NCI-H2227 (cell line): ENCODE results near the gene KRT38.
A peak's percentile ranks its signal among the peaks of the same experiment; 100 is the strongest.
"Not testable (repeated sequence)": the region's sequence is repeated elsewhere in the genome, so short reads cannot be mapped to it uniquely, and the experiment has no call there.

Experiments used
- DNase-seq: peaks from one replicate; lab custom pipeline; 2025; ENCODE audit not compliant: unreplicated experiment; lab: John Stamatoyannopoulos, UW

Gene KRT38

DNA sequence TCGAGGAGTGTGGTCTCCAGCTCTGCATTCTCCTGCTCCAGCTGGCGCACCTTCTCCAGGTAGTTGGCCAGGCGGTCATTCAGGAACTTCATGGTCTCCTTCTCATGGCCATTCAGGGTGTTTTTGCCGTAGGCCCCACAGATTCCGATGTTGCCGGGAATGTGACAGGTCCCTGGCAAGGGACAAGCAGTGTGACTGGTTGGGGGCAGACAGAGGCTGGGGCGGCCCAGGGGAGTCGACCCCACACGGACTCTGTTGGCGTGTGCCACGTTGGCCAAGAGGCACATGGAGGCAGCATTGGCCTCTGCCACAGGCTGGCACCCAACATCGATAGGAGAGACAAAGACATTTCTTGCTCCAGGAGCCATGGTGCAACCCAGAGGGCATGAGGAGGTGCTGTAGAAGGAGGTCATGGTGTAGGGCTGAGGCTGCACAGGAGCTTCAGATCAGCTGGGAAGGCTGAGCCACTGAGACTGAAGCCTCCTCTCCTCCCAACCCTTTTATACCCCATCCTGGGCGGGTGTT lies 16.6 kb downstream of the KRT38 start, which contains the start of gene KRT37:
Gene KRT37 (minus strand): TSS at position 475 of the 525 bp plus-strand sequence. CDS start 62 bp downstream, at position 413.
- DNase-seq = no peak

DNA sequence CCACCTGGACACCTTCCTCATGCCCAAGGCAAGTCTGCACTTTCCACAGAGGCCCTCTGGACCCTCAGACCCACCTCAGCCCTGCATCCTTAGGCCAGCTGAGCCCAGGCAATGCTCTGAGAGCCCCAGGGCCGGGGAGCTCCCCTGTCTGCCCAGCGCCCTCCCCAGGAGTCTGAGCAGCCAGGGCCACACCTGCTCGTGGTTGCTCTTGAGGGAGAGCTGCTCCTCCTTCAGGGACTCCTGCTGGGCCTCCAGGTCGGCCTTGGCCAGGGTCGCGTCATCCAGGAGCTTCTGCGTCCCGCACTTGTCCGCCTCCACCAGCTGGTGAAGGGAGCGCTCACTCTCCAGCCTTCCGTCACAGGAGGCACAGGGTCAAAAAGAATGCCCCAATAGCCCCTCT lies 18.2 kb downstream of the KRT38 start:
- not testable (repeated sequence) for DNase-seq

DNA sequence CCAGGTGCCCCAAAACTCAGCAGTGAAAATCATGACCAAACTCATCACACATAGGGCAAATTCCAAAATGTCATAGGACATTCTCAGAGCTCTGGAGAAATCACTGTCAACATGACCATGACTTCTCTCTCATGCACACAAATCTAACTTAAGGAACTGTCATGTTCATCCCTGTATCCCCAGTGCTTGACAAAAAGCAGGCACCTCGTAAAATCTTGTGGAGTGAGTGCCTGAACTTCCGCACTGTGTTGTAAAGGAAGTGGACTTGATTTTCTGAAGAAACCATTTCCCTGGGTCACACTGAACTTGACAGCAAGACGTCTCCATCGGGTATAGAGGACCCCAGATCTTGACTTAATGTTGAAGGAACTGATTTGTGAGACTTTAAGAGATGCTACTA lies 19.2 kb downstream of the KRT38 start:
- no peak for DNase-seq

DNA sequence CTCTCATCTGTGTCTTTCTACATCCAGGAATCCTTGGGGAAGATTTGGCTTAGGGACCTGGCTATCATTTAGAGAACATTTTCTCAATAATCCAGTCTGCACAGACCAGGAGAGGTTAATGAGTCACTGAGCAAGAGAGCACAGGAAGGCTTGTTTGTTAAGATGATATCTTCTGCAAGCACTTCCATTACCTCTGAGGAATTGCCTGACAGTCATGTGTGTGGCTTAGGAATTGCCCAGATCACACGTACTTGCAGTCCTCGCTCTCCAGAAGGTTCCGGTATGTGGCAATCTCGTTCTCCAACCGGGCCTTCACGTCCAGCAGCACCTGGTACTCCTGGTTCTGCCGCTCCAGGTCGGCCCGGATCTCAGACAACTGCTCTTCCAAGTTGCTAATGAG lies 19.7 kb downstream of the KRT38 start:
- DNase-seq = no peak

DNA sequence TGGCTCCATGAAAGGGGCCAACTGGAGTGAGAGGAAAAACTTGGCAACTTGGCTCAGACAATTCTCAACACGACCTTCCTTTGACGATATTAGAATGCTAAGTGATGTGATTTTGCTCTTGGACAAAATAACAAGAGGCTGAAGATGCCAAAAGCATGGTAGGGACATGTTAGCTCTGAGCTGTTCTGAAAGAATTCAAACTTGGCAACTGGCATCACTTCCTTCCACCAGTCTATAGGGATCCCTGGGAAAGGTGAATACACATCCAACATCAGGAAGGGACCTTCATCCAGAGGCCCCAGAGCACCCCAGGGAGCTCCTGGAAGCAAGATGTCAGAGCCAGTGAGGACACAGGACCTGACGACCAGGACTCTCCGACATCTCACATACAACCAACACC lies 20.6 kb downstream of the KRT38 start:
- no peak for DNase-seq

DNA sequence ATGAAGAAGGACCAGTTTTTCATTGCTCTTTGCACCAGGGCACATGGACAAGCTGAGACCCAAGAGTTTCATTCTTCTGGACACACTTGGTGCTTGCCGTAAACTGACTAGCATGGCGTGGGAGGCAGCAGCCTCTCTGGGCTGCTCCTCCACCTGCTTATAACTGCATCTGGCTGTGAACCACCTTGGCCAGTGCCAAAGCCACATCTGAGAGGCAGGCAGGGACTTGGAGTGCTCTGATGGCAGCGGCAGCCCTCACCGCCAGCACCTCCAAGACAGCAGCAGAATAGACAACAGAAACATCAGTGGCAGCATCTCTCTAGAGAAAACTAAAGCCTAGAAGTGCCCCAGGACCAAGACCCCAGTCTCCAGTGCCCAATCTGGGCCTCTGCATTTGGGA lies 21.1 kb downstream of the KRT38 start:
- no peak for DNase-seq

DNA sequence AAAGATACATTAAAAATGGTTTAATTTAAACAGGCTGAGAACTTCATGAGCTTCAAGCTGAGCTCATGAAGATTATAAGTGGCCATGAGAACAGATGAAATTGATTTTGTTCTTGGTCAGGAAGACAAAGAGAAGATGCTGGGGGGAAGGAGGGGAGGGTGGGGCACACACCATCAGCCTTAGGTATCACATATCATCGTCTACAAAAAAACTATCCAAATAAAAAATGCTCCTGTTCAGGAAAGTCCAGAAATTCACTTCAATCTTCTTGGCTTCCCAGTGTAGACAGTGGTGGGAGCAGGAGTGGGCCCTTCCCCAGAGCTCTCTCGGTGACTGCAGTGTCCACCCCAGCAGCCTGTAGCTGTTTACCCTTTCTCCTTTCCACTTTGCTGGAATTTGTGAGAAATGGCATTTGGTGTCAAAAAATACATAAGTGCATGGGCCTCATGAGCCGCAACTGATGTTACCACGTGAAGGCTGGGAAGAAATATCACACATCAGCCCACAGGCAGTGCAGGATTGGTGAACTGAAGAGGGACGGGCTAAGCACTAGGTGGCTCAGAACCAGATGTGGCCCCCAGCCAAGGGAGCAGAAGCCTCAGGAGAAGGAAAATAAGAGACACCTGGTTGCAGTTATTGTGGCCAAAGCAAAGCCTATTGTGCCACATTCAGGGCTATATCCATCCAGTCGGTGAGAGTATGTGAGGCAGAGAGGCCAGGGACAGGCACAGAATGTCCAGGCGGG lies 22.5 kb downstream of the KRT38 start:
- no peak for DNase-seq

DNA sequence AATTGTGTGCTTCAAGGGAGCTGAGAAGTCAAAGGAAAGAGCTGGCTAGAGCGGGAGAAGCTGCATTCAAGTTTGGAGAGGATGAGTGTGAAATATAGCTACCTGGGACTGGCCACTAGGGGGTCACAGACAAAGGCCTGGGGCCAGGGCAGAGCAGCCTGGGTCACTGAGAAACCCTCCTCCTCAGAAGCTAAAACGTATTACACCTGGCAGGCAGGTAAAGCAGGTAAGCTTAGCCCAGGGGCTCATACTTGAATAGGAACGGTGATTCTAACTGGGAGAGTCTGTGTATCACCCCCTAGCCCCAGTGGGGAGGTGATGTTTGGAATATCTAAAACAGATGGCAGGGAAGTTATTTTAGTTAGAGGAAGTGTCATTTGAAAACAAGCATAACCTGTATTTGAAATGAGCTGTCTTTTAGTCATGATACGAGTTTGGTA lies 23.2 kb downstream of the KRT38 start:
- DNase-seq = no peak

DNA sequence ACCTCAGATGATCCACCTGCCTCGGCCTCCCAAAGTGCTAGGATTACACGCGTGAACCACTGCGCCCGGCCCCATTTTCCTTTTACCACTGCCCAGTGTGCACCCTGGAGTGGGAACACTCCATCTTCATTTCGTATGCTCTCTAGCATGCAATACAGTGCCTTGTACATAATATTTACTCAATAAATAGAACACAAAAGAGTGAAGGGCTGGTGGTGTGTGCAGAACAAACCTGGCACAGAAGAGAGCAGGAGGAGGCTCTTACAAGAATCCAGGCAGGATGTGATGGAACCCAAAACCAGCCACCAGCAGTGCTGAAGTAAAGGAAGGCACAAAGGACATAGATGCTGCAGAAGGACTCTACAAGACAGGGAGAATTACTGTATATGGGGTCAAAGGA lies 23.7 kb downstream of the KRT38 start:
- DNase-seq = no peak

DNA sequence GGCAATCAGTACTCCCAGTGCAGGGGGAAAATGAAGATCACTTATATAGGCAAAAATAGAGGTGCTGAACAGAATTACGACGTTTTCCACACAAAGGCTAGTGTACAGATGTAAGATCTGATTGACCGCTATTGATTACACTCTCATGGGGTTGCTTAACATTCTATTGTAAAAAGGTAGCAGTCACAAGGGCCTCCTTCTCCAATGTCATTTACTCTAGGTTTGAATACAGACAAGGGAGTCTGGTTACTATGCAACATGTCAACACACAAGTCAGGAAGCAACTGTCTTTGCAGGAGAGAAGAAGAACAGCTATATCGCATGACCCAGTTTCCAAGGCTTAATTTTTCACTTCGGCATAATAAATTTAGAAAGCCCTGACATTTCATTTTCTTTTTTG lies 24.3 kb downstream of the KRT38 start:
- DNase-seq = no peak

DNA sequence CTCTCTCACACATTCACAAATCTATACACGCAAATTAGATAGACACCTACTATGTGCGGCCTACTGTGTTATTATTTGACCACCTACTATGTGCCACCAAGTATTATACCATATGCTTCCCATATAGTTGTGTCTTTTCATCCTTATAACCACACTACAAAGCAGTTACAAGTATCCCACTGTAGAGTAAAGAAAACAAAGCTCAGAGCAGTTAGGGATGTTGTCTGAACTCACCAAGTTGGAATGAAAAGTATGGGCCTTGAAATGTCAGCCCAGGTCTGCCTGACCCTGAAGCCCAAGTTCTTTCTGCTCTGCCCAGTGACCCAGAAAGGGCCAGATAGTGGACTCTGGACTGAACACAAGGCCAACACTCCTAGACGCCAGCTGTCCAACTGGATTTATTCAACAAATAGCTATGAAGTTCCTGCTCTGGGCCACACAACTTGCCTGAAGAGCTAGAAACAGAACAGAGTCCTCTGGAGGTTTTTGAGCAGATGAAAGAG lies 24.9 kb downstream of the KRT38 start:
- no peak for DNase-seq

DNA sequence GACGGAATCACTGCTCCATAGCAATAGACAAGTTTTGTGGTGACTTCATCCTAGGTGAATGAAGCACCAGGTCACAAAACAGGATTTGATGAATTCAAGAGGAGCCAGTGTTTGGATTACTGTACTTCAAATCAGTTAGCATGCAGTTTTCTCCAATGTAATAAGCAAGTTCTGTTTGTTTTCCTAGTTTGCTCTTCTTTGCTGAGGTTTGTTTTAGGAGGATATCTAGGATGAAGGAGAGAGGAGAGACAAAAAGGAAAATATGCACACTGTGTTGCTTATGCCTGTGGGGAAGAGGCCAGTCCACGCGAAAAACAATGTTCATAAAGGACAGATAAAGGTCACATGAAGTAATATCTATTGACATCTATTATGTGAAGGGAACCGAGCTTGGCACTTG lies 25.4 kb downstream of the KRT38 start:
- no peak for DNase-seq

DNA sequence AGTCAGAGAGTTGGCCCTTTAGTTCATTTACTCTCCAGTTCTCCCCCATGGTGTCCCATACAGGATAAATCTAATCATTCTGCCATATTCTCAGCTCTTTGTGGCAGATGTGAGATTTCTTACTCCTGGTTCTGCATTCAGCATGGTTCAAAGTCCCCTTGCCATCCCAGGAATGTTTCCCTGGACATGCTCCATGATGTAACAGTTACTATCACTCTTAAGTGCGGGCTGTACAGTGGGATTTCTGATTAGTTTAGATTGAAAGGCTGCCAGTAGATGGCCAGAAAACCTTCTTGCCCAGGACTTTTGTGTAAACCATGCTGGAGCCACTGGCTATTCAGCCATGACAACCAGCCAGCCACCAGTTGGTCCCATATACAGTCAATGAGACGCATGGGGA lies 26.8 kb downstream of the KRT38 start:
- DNase-seq = no peak

DNA sequence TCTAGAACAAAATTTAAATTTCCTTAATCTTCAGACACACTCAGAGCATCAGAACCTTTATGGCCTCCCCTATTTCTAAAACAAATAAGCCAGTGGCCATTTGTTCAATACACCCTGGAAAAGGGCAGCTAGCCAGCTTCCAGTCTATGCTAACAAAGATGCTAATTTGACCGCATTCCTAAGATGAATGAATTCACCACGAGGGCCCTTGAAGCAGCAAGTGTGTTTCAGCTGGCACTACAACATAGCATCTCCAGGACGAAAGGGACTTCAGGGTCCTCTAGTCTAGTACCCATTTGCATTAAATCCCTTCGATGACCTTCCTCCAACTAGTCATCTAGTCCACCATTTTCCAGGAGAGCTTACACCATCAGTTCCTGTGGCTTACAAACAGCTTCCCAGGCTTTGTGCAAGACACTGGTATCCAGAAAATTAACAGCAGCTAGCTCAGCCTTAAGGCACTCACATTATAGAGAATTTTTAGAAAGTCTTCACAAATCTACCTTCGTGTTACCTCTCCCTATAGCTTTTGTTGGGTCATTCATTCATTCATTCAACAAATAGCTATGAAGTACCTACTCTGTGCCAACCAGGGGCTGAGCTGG lies 27.3 kb downstream of the KRT38 start:
- DNase-seq = no peak

DNA sequence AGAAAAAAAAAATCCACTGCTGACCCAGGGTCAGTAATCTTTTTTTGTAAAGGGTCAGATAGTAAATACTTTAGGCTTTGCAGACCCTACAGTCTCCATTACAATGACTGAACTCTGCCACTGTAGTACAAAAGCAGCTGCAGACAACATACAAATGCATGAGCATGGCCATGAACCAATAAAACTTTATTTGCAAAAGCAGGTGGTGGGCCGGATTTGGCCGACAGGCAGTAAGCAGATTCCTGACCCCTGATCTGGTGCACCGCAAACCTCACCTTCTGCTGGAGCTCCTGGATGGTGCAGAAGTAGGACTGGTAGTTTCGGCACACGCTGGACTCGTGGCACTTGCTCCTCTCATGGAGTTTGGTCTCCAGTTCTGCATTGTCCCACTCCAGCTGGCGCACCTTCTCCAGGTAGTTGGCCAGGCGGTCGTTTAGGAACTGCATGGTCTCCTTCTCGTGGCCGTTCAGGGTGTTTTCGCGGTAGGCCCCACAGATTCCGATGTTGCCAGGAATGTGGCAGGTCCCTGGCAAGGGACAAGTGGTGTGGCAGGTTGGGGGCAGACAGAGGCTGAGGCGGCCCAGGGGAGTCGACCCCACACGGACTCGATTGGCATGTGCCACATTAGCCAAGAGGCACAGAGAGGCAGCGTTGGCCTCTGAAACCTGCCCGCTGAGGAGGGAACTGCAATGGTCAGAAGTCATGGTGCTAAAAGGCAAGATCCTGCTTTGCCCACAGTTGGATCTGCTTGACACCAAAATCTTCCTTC lies 29.5 kb downstream of the KRT38 start:
- DNase-seq = no peak

DNA sequence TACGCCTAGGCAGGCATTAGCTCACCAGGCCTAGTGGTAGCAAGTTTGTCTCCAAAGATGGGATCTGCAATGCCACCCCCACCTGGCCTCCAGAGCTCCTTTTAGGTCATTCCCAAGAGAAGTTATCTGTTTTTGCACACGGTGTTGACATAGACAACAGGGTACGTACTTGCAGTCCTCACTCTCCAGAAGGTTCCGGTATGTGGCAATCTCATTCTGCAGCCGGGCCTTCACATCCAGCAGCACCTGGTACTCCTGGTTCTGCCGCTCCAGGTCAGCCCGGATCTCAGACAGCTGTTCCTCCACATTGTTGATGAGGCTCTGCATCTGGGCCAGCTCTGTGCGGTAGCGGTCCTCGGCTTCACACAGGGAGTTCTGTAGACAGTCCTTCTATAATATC lies 33.6 kb downstream of the KRT38 start:
- no peak for DNase-seq

DNA sequence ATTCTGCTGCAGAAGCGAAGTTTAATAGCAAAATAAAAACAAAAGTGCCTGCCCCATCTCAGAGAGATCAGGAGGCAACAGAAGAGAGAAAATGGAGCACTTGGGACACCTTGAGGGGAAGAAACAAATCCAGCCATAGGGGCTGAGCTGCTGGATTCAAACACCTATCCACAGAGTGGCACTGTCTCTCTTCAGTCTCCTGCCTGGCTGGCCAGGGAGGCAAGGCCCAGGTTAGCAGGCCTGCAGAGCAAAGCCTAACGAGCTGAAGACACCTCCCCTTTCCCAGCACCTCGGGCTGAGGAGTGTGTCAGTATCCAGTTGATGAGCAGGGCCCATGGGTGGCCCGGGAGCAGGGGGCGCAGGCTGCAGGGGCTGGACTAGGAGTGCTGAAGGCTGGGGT lies 34.6 kb downstream of the KRT38 start:
- no peak for DNase-seq

DNA sequence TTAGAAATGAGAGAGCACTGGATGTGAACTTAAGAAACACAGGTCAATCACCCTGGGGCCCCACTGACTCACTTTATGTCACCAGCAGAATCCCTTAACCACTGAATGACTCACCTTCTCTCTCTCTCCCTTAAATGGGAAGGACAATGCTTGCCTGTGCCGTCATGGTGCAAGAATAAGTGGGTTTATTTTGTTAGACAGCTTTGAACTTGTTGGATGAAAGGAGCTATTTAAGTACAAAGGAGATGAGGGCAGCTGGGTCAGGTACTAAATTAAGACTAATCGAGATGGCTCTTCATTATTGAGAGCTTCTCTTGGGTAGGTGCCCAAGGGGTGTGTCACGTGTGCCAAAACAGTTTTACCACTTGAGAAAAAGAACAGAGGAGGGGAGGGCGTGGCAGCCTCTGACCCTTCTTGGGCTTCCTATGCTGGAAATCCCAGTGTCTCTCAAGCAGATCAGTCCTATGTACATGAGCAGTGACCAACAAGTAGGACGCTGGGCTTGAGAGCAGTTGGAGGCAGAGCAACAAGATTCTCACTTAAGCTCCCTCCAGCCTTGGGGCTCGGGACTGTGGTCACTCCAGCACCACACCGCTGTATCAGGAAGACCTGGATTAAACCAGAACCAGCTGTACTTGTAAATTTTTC lies 36.6 kb downstream of the KRT38 start:
- peak; percentile 91 for DNase-seq

DNA sequence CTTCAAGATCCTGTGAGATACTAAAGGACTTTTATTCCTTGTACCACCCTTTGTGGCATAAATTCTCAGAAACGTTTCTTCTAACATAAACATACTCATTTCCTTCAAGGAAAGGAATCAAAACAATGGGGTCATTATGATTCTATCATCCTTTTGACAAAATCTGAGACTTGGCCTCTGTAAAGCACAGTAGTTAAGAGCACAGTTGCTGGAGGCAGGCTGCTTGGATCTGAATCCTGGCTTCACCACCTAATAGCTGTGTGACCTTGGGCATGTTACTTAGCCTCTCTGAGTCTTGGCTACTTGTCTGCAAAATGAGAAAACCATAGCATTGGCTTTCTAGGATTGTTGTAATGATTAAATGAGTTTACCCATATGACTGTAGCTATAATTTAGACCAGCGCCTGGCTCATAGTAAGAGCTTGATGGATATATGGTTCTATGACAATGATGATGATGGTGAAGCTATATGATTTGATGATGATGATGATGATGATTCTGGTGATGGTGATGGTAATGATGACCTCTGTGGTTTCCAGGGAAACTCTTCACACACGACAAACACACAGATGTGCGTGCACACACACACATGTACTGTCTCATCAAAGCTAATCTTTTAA lies 37.3 kb downstream of the KRT38 start:
- DNase-seq = no peak

DNA sequence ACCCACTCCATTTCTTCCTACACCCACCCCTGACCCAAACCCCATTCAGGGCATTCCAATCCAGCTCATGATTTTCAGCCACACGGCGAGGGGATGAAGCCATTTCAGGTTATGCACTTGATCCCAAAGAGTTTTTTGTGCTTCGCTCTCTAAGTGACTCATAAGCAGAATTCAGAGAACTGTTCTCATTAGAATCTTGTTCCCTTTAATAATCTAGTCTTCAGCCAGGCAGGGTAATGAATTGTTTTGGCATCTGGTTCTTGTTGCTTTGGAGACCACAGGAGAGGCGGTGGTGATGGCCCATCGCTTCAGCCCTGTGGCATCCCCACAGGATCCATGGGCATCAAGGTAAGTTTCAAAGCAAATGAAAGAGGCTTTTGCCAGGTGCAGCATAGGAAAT lies 38.6 kb downstream of the KRT38 start:
- DNase-seq = no peak
